Measurements from ENCODE around the gene SOX6.

Gene SOX6

DNA sequence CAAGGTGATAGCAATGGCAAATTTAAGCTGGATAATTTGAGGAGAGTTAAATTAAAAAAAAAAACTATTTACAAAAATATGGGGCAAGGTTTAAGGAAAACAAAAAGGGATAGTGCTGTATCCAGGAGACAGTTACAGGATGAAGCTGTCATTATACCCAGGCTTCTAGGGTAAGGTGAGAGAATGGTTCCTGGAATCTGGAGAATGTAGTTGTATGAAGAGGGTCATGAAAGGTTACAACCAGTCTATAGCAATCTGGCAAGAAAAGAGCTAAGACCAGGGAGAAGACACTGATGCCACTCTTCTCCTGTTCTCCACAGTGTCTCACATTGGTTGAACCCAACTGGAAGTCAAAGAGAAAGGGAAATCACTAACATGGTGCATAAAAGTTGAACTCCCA lies 144.9 kb downstream of the SOX6 start:
- Histone ChIP-seq H3K36me3 (ENCODE audit: insufficient read depth) (no peaks in the 10 kb centered on the region), H3K27ac (no peak overlapping the region), H3K9ac (no peak overlapping the region), H3K4me2 (no peak overlapping the region), H4K20me1 (ENCODE audit: insufficient read depth) (no peaks in the 10 kb centered on the region), H3K79me2 (ENCODE audit: insufficient read depth, low read depth) (no peaks in the 10 kb centered on the region), H3K4me3 (IDR thresholded peaks at IDR 0.05; ENCODE audit: insufficient read depth, low read depth, low read length) (no peak overlapping the region), H3K4me1 (ENCODE audit: low read depth, poor library complexity, severe bottlenecking) (no peaks in the 10 kb centered on the region), H3K27me3 (ENCODE audit: insufficient read depth, low read depth) (no peaks in the 10 kb centered on the region), H2AFZ (ENCODE audit: low read depth) (no peak overlapping the region)
- no peak for TF ChIP-seq CTCF (conservative IDR thresholded peaks at IDR 0.05; ENCODE audit: low read depth, low read length)

GRCh38 chr11:16204261-16204660 lies 152.1 kb downstream of the SOX6 start:
- no peak overlapping the region for H2AFZ ChIP-seq (ENCODE audit: low read depth)
- H3K79me2 ChIP-seq (ENCODE audit: insufficient read depth, low read depth) = no peaks in the 10 kb centered on the region
- no peaks in the 10 kb centered on the region for H3K36me3 ChIP-seq (ENCODE audit: insufficient read depth)
- no peak for TF ChIP-seq CTCF (conservative IDR thresholded peaks at IDR 0.05; ENCODE audit: low read depth, low read length)
- no peaks in the 10 kb centered on the region for H3K4me1 ChIP-seq (ENCODE audit: low read depth, poor library complexity, severe bottlenecking)
- no peak overlapping the region for H3K27ac ChIP-seq
- no peaks in the 10 kb centered on the region for H3K27me3 ChIP-seq (ENCODE audit: insufficient read depth, low read depth)
- H3K4me2 ChIP-seq = no peak overlapping the region
- H4K20me1 ChIP-seq (ENCODE audit: insufficient read depth) = no peaks in the 10 kb centered on the region
- H3K4me3 ChIP-seq (IDR thresholded peaks at IDR 0.05; ENCODE audit: insufficient read depth, low read depth, low read length) = no peak overlapping the region
- H3K9ac ChIP-seq = no peak overlapping the region

DNA sequence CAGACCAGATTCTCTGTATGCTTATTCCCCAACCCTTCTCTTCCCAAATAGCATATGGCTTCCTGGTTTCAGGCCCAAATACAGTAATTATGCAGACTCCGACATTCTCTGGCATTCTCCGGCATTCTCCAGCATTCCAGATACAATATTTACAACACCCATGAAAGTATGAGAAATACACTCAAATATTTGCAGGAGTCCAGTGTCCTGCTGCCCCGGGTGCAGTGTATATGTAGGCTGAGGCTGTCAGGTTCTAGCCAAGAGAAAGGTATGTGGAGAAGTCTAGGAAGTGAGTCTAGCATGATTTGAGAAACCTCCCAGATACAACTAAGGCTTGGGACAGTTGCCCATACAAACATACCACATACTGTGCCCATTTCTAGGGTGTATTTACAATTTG lies 160.7 kb downstream of the SOX6 start:
- Histone ChIP-seq H2AFZ (ENCODE audit: low read depth) (no peak overlapping the region), H3K4me2 (no peak overlapping the region), H3K4me1 (ENCODE audit: low read depth, poor library complexity, severe bottlenecking) (no peaks in the 10 kb centered on the region), H3K27me3 (ENCODE audit: insufficient read depth, low read depth) (no peaks in the 10 kb centered on the region), H3K36me3 (ENCODE audit: insufficient read depth) (no peaks in the 10 kb centered on the region), H3K27ac (no peak overlapping the region), H3K79me2 (ENCODE audit: insufficient read depth, low read depth) (no peaks in the 10 kb centered on the region), H3K9ac (no peak overlapping the region), H4K20me1 (ENCODE audit: insufficient read depth) (no peaks in the 10 kb centered on the region), H3K4me3 (IDR thresholded peaks at IDR 0.05; ENCODE audit: insufficient read depth, low read depth, low read length) (no peak overlapping the region)
- no peak for TF ChIP-seq CTCF (conservative IDR thresholded peaks at IDR 0.05; ENCODE audit: low read depth, low read length)

- no peak overlapping the region for H2AFZ ChIP-seq (ENCODE audit: low read depth)
- no peak for TF ChIP-seq CTCF (conservative IDR thresholded peaks at IDR 0.05; ENCODE audit: low read depth, low read length)
- H3K4me3 ChIP-seq (IDR thresholded peaks at IDR 0.05; ENCODE audit: insufficient read depth, low read depth, low read length) = no peak overlapping the region
- H3K79me2 ChIP-seq (ENCODE audit: insufficient read depth, low read depth) = no peaks in the 10 kb centered on the region
- H3K27ac ChIP-seq = no peak overlapping the region
- H3K9ac ChIP-seq = no peak overlapping the region
- H3K36me3 ChIP-seq (ENCODE audit: insufficient read depth) = no peaks in the 10 kb centered on the region
- H3K4me2 ChIP-seq = no peak overlapping the region
- H3K4me1 ChIP-seq (ENCODE audit: low read depth, poor library complexity, severe bottlenecking) = no peaks in the 10 kb centered on the region
- no peaks in the 10 kb centered on the region for H3K27me3 ChIP-seq (ENCODE audit: insufficient read depth, low read depth)
- no peaks in the 10 kb centered on the region for H4K20me1 ChIP-seq (ENCODE audit: insufficient read depth)
These were observed 161.8 kb downstream of the SOX6 start for GRCh38 chr11:16194566-16194965.
